Pancreas (tissue), 10 donors: ENCODE results near the gene TMEM198. TPM values are rescaled to one million over a fixed set of nuclear protein-coding genes. Genes with fewer than 3 reads are reported as not detected.

ENCODE experiments used
- ATAC-seq, 4 donors: fragments of 200-7000 bp; cut with Tn5 transposase; one replicate each; pipeline versions ENCODE4 v1.8.0 to v1.9.1; 2020; ENCODE audit warnings: mild to moderate bottlenecking in 4 of 4, moderate library complexity in 4 of 4
- DNase-seq, 6 donors: peaks; one replicate each; pipeline ENCODE4 v3.0.0-alpha.2; 2020
- FAIRE-seq: peaks from 2 replicates; lab custom pipeline; 2012; peaks lifted over from hg19 to GRCh38; lab: Jason Lieb, UNC
- H3K27ac ChIP-seq, 4 donors: fragments of 200-600 bp; sonication (generic); 1 replicate in 3 of 4; 2 replicates in 1 of 4; pipeline versions ENCODE4 v1.5.0 to v1.8.0; 2020
- H3K27me3 ChIP-seq, 4 donors: fragments of 200-600 bp; one replicate each; pipeline ENCODE4 v1.8.0; 2021
- H3K36me3 ChIP-seq, 3 donors: fragments of 200-600 bp; sonication (generic) in 1 of 3; one replicate each; pipeline versions ENCODE4 v1.5.0 to v1.8.0; 2020 to 2021
- H3K4me1 ChIP-seq, 3 donors: fragments of 200-600 bp; one replicate each; pipeline ENCODE4 v1.8.0; 2021
- H3K4me3 ChIP-seq, 4 donors: fragments of 200-600 bp; sonication (generic) in 2 of 4; one replicate each; pipeline versions ENCODE4 v1.5.0 to v1.8.0; 2020 to 2021
- H3K9me3 ChIP-seq, 4 donors: fragments of 200-600 bp; one replicate each; pipeline ENCODE4 v1.8.0; 2021
- WGBS, 2 donors: extraction: QIAGEN DNeasy Blood & Tissue Kit; methylation state at CpG; one replicate each; pipeline ENCODE4 v1.1.7; 2013; 5-methylcytosine and 5-hydroxymethylcytosine counted together
- intact Hi-C, 3 donors: fragments of 100-400 bp; cut with DNase I; formaldehyde crosslinking; loops; one replicate each; pipeline versions ENCODE4 v1.11.1 to v1.14.2; 2022
- polyA plus RNA-seq, 2 donors: library from polyadenylated mRNA; stranded (reverse); fragments of 200-250 nt; gene quantifications; one replicate each; pipeline ENCODE4 v1.2.3, GENCODE V29; 2013
- total RNA-seq, 6 donors: library from RNA; stranded (reverse); fragmentation: NEBNext Ultra II Directional in 4 of 6; extraction: Animal tissue kit (Norgen Biotek cat#: 25700) in 4 of 6; gene quantifications; one replicate each; pipeline versions ENCODE4 v1.2.1 to v1.2.4, GENCODE V29; 2021 to 2023
- TF ChIP-seq, protein P1 (sequence below), 4 donors: fragments of 200-600 bp; sonication (generic) in 3 of 4; IDR thresholded peaks; one replicate each; pipeline versions ENCODE4 v1.5.0 to v1.8.0; 2021; ENCODE audit warnings: antibody characterized with exemption in 4 of 4
- donor health status: healthy with polysubstance abuse.
- donor health status: DM: no; HTN: no; CAD: no; lungs with moderate emphysema.
- donor health status: DM: no; HTN: no; CAD: no.
- donor health status: control.
- donor health status: control.
- donor health status: Bipolar disorder and iron deficiency.
- donor health status: DM: yes; HTN: yes; CAD: no.
- donor health status: DM: no; HTN: no; CAD: no.
- donor health status: DM: no; HTN: no; CAD: no.
- donor health status: DM: yes; HTN: yes; CAD: no.

Gene TMEM198
- total and polyA plus RNA-seq, 8 donors: 2.6 to 13.3 (median 5.9) TPM

DNA sequence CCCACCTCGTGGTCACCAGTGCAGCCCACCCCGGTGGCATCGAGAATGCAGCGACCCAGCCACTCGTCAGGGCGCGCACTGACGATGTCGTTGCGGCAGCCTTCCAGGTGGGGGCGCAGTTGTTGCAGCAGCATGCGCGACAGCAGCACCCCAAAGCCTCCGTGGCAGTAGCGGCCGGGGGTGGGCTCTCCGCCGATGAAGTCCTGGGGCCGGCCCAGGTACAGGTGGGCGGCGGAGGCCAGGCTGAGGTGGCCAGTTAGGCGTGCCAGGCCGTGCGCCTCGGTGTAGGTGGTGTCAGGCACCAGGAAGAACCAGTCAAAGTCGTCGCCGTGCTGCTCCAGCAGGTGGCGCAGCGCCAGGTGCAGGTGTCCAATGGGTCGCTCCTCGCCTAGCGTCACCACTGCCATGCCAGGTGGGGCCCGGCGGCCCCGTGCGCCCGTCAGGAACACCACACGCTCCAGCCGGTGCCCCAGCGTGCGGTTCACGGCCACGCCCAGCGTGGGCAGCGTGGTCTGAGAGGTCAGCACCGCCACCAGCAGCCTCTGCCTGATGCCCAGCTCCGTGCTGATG, 2.1 kb upstream of the TMEM198 start:
- no peaks in the 10 kb centered on the region for H3K27me3 ChIP-seq
- FAIRE-seq (no peak), DNase-seq (peak; percentile 87 to 98 (median 95)), ATAC-seq (peak; percentile 48 to 75 (median 66))
- peaks cover 0 to 9% (median 5%) of the 10 kb centered on the region in 3 donors for H3K4me1 ChIP-seq
- H3K9me3 ChIP-seq: no peaks in the 10 kb centered on the region
- H3K36me3 ChIP-seq: peaks cover 2 to 26% (median 19%) of the 10 kb centered on the region in 3 donors
- H3K27ac ChIP-seq: peak overlapping the region; percentile 5 to 98 (median 55)
- intact Hi-C loops: loop anchor here in 2 of 3 donors (2.0 to 5.0 kb wide), 2 partner anchors 101 kb away; no protein-coding TSS in a partner anchor
- H3K4me3 ChIP-seq: peak overlapping the region in 3 of 4 donors; percentile 79 to 92 (median 90)
- TF ChIP-seq, protein P1, sequence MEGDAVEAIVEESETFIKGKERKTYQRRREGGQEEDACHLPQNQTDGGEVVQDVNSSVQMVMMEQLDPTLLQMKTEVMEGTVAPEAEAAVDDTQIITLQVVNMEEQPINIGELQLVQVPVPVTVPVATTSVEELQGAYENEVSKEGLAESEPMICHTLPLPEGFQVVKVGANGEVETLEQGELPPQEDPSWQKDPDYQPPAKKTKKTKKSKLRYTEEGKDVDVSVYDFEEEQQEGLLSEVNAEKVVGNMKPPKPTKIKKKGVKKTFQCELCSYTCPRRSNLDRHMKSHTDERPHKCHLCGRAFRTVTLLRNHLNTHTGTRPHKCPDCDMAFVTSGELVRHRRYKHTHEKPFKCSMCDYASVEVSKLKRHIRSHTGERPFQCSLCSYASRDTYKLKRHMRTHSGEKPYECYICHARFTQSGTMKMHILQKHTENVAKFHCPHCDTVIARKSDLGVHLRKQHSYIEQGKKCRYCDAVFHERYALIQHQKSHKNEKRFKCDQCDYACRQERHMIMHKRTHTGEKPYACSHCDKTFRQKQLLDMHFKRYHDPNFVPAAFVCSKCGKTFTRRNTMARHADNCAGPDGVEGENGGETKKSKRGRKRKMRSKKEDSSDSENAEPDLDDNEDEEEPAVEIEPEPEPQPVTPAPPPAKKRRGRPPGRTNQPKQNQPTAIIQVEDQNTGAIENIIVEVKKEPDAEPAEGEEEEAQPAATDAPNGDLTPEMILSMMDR (IDR thresholded peaks at IDR 0.05): peak; percentile 86 to 96 (median 93)
- 5 to 6% methylated on average over 41 to 48 of the region's 48 CpGs for WGBS, 2 donors

DNA sequence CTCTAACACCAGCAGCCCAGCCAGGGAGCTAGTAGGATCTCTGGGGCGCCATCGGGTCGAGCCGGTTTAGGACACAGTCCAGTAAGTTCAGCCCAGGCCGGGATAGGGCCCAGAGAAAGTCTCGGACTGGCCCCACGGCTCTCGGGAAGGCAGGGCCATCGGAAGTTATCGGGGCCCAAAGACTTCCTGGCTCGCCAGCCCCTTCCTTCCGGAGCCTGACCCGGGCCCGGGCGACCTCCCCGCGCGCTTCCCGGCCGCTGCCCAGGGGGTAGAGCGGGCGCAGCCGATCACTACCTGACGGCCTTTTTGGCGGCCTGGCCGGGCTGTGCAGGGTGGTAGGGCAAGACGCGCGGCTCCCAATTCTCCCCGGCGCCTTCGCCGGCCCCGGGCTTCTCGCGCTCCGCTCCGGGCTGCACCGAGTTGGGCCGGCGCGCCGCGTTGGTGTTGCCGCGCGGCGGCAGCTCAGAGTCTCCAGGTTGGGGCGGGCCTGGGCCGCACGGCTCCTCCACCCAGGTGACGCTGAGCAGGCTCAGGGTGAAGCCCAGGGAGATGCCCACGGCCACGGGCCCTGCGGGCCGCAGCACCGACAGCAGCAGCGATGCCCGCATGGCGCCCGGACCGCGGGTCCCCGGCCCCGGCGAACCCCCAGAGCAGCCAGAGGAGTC, 765 bp upstream of the TMEM198 start:
- WGBS, 2 donors: 0 to 1% methylated on average over 47 to 66 of the region's 66 CpGs
- Histone ChIP-seq H3K36me3 (peaks cover 2 to 26% (median 19%) of the 10 kb centered on the region in 3 donors), H3K27me3 (no peaks in the 10 kb centered on the region), H3K4me3 (peak overlapping the region; percentile 75 to 92 (median 84)), H3K9me3 (no peaks in the 10 kb centered on the region), H3K27ac (peak overlapping the region; percentile 93 to 98 (median 96)), H3K4me1 (peaks cover 0 to 9% (median 5%) of the 10 kb centered on the region in 3 donors)
- FAIRE-seq: no peak
- intact Hi-C loops: loop anchor here in 1 of 3 donors (5.0 kb wide), 1 partner anchor 99 kb away; no protein-coding TSS in a partner anchor
- peak in 2 of 6 donors; percentile 47 to 82 for DNase-seq
- TF ChIP-seq, protein P1 (IDR thresholded peaks at IDR 0.05): no peak
- ATAC-seq: peak; percentile 25 to 53 (median 40)

DNA sequence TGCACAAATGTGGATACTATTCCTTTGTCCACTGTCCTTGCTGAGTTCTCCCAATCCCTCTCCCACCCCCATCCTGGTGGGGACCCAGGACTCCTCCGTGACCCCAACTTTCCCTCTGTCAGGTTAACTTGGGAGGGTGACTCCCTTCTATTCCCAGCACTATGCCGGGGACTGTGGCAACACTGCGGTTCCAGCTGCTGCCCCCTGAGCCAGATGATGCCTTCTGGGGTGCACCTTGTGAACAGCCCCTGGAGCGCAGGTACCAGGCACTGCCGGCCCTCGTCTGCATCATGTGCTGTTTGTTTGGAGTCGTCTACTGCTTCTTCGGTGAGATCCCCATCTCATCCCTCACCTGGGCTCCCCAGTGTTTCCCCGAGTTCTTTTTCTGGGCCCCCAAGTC, 739 bp downstream of the TMEM198 start:
- Histone ChIP-seq H3K27me3 (no peaks in the 10 kb centered on the region), H3K4me3 (peak overlapping the region; percentile 75 to 92 (median 84)), H3K4me1 (peaks cover 0 to 9% (median 5%) of the 10 kb centered on the region in 3 donors), H3K27ac (no peak overlapping the region), H3K36me3 (peaks cover 2 to 16% (median 7%) of the 10 kb centered on the region in 3 donors), H3K9me3 (no peaks in the 10 kb centered on the region)
- ATAC-seq: no peak
- intact Hi-C loops: loop anchor here in 1 of 3 donors (5.0 kb wide), 1 partner anchor 98 kb away; no protein-coding TSS in a partner anchor
- DNase-seq: peak in 1 of 6 donors; percentile 64
- WGBS, 2 donors: 26 to 40% methylated on average over 9 of the region's 9 CpGs
- TF ChIP-seq, protein P1 (IDR thresholded peaks at IDR 0.05): no peak
- no peak for FAIRE-seq

DNA sequence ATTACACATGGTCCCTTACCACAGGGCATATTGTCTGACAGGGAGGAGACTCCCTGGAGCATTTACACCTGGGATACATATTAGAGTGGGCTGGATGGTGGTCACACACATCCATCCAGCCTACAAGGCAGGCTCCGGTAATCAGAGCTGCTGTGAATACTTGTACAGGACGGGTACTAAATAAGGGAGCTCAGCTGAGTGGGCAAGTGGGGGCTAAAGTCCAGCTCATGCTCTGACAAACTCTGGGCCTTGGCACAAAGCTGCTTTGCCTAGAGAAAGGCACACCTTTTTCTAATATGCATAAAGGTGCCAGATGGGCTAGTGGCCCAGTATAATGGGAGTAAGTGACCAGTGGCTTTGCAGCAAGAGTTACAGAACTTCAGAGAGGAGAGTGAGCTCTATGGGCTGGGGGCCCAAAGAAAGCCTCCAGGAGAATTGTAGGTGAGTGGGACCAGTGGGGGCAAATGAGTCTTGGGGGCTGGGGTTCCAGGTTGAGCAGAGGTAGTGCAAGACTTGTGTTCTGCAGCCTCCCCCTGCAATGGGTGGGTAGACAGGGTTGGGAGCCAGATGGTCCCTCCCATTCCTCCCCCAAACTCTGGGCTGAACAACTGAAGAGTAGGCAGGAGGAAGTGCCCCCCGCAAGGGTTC, 1.6 kb downstream of the TMEM198 start:
- intact Hi-C loops: loop anchor here in 1 of 3 donors (5.0 kb wide), 1 partner anchor 87 kb away; no protein-coding TSS in a partner anchor
- 85 to 92% methylated on average over 3 of the region's 3 CpGs for WGBS, 2 donors
- no peak for ATAC-seq
- FAIRE-seq: no peak
- TF ChIP-seq, protein P1 (IDR thresholded peaks at IDR 0.05): no peak
- DNase-seq: no peak
- H3K4me3 ChIP-seq: no peak overlapping the region
- no peaks in the 10 kb centered on the region for H3K27me3 ChIP-seq
- peaks cover 0 to 9% (median 5%) of the 10 kb centered on the region in 3 donors for H3K4me1 ChIP-seq
- H3K27ac ChIP-seq: no peak overlapping the region
- no peaks in the 10 kb centered on the region for H3K9me3 ChIP-seq
- H3K36me3 ChIP-seq: peaks cover 2 to 7% (median 2%) of the 10 kb centered on the region in 3 donors
